Heart left ventricle (tissue), 13 donors: ENCODE data around the gene SERINC2.

ENCODE experiments used
- CTCF ChIP-seq, 12 donors: fragments of 200-600 bp; sonication (generic) in 4 of 12; IDR thresholded peaks; one replicate each; pipeline versions ENCODE4 v1.5.0 to v1.8.0; 2018 to 2022; ENCODE audit warnings: antibody characterized with exemption in 12 of 12, mild to moderate bottlenecking in 5 of 12
- POLR2A ChIP-seq, 2 donors: fragments of 450-650 bp; IDR thresholded peaks; one replicate each; pipeline ENCODE4 v1.6.1; 2017; ENCODE audit warnings: antibody characterized with exemption in 2 of 2, mild to moderate bottlenecking in 2 of 2, moderate library complexity in 2 of 2
- donor health status: ischemic (EF 13 %, LVEDD 7.1; RV severe dilation, severe dysfunction).
- donor health status: DM: no; HTN: yes; CAD: no.
- donor health status: DM: no; HTN: no; CAD: no.
- donor health status: ischemic (EF 25% LVEDD 6.9; RV normal size, moderate dysfunction).
- donor health status: ischemic (EF 25% LVEDD 5.7; RV mildly dilated, moderate dysfunction).
- donor health status: ischemic (EF 35%, LVEDD 5.7; RV mildly dilated, moderate dysfunction).
- donor health status: nonischemic (EF 11% LVEDD 7.7; RV severe dilation, severe dysfunction).
- donor health status: DM: yes; HTN: yes; CAD: no.
- donor health status: PGD.
- donor health status: ischemic (EF 29% LVEDD 5.4; RV normal size, mild dysfunction).
- donor health status: nonischemic (EF 23%, LVEDD 6.1; RV moderate dilation, normal function).

GRCh38 chr1:31382379-31382989 is 30.5 kb upstream of the SERINC2 start:
- no peak for TF ChIP-seq CTCF (IDR thresholded peaks at IDR 0.05)
- no peak for TF ChIP-seq POLR2A (IDR thresholded peaks at IDR 0.05)
